Testis (tissue), 3 donors: ENCODE results near the gene ZPBP2. TPM values are rescaled to one million over a fixed set of nuclear protein-coding genes. Genes with fewer than 3 reads are reported as not detected.
A peak's percentile ranks its signal among the peaks of the same experiment; 100 is the strongest.

ENCODE experiments used
- DNase-seq: peaks from one replicate; pipeline ENCODE4 v3.0.0-alpha.2; 2019
- H3K27ac ChIP-seq, 2 donors: fragments of 200-600 bp; sonication (generic); one replicate each; pipeline ENCODE4 v1.5.1; 2019
- H3K27me3 ChIP-seq: fragments of 200-600 bp; sonication (generic); one replicate; pipeline ENCODE4 v1.5.1; 2019
- H3K36me3 ChIP-seq: fragments of 200-600 bp; sonication (generic); one replicate; pipeline ENCODE4 v1.5.1; 2017; ENCODE audit warnings: low read depth; ENCODE audit errors: missing control alignments
- H3K4me1 ChIP-seq: fragments of 200-600 bp; sonication (generic); one replicate; pipeline ENCODE4 v1.5.1; 2019
- H3K4me3 ChIP-seq, 2 donors: fragments of 200-600 bp; sonication (generic); one replicate each; pipeline ENCODE4 v1.5.1; 2017 to 2019
- H3K9me3 ChIP-seq: fragments of 200-600 bp; sonication (generic); one replicate; pipeline ENCODE4 v1.5.1; 2017
- POLR2A ChIP-seq: fragments of 450-650 bp; IDR thresholded peaks from one replicate; pipeline ENCODE4 v1.6.1; 2017; ENCODE audit warnings: antibody characterized with exemption, mild to moderate bottlenecking, moderate library complexity
- WGBS, 2 donors: methylation state at CpG; one replicate each; pipeline ENCODE4 v1.1.5; 2018; 5-methylcytosine and 5-hydroxymethylcytosine counted together
- intact Hi-C: fragments of 100-400 bp; cut with DNase I; formaldehyde crosslinking; loops from one replicate; pipeline ENCODE4 v1.15.1; 2023; ENCODE audit warnings: low total_unique reads
- polyA plus RNA-seq: library from polyadenylated mRNA; stranded (reverse); fragments of 350-450 nt; fragmentation: Illumina TruSeq; extraction: RNeasy Lipid Tissue Mini Kit (QIAGEN cat#74804); gene quantifications from one replicate; pipeline ENCODE4 v1.2.3, GENCODE V29; 2014; ENCODE audit warnings: low read depth, low replicate concordance; ENCODE audit not compliant: insufficient read depth
- total RNA-seq, 2 donors: library from RNA; depleted of rRNA; stranded (reverse); fragments of >200 nt; gene quantifications; one replicate each; pipeline ENCODE4 v1.2.3, GENCODE V29; 2016
- TF ChIP-seq, protein P1 (sequence below), 3 experiments: fragments of 450-650 bp in 2 of 3; fragments of 200-600 bp in 1 of 3; sonication (generic) in 1 of 3; IDR thresholded peaks; one replicate each; pipeline ENCODE4 v1.5.1; 2016 to 2019; ENCODE audit warnings: antibody characterized with exemption in 3 of 3, mild to moderate bottlenecking in 2 of 3, moderate library complexity in 1 of 3

The ZPBP2 gene
- total and polyA plus RNA-seq, 3 donors from 2014 or later, result 45.1 to 224 (median 63.1) TPM

DNA sequence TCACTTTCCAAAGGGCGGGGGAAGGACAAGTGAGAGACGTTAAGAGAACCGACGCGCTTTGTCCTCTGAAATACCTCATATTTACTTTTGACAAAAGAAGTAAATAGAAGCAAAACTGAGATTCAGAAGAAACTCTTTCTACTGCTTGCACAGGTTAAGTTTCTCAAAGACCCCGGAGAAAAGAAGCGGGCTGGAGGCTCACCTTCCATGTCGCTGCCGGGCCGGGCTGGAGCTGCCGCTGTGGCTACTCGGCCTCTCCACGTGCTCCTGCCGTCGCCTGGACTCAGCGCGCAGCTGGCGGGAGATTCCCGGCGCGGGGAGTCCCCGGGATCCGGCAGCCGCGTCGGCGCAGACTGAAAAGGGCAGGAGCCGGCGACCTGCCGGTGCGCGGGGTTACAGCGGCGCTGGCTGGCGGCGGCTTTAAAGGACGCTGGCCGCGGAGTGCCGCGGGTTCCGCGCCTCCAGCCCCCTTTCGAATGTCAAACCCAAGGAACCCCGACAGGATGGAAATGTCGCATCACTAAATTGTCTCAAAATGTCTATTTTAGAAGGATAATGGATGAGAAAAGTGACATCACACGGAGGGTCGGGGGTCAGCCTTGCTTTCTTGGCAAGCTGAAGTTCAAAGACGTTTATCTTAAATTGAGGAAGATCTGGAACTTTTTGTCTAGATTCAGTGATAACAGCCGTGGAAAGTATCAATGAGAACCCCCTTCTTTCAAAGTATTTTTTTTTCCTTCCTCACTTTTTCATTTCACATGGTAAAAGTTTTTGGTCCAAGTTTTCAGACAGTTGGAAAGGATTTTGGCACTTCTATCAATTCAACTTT is 3.9 kb upstream of the ZPBP2 start, which contains the start of gene IKZF3:
IKZF3 (minus strand) TSS at position 395 of the 829 bp plus-strand sequence; CDS start at position 209, 186 bp downstream.
- Histone ChIP-seq H3K9me3 (no peaks in the 10 kb centered on the region), H3K4me3 (peak within 1 kb of the TSS; percentile 6 to 64), H3K4me1 (peaks cover 13% of the 10 kb centered on the region), H3K27me3 (peaks cover 3% of the 10 kb centered on the region), H3K27ac (no peak within 1 kb of the TSS), H3K36me3 (no peaks in the 10 kb centered on the region)
- no peak for TF ChIP-seq POLR2A
- TF ChIP-seq, protein P1, sequence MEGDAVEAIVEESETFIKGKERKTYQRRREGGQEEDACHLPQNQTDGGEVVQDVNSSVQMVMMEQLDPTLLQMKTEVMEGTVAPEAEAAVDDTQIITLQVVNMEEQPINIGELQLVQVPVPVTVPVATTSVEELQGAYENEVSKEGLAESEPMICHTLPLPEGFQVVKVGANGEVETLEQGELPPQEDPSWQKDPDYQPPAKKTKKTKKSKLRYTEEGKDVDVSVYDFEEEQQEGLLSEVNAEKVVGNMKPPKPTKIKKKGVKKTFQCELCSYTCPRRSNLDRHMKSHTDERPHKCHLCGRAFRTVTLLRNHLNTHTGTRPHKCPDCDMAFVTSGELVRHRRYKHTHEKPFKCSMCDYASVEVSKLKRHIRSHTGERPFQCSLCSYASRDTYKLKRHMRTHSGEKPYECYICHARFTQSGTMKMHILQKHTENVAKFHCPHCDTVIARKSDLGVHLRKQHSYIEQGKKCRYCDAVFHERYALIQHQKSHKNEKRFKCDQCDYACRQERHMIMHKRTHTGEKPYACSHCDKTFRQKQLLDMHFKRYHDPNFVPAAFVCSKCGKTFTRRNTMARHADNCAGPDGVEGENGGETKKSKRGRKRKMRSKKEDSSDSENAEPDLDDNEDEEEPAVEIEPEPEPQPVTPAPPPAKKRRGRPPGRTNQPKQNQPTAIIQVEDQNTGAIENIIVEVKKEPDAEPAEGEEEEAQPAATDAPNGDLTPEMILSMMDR (IDR thresholded peaks at IDR 0.05), result no peak
- 4 to 5% methylated on average over 47 to 50 of the region's 50 CpGs for WGBS, 2 donors
- intact Hi-C loops, result no loop called here
- DNase-seq, result peak; percentile 64

GRCh38 chr17:39866013-39866730 is 1.8 kb upstream of the ZPBP2 start:
- no peak overlapping the region for H3K27ac ChIP-seq
- DNase-seq, result no peak
- 74 to 85% methylated on average over 8 of the region's 8 CpGs for WGBS, 2 donors
- no peaks in the 10 kb centered on the region for H3K9me3 ChIP-seq
- peaks cover 3% of the 10 kb centered on the region for H3K27me3 ChIP-seq
- intact Hi-C loops, result no loop called here
- H3K36me3 ChIP-seq, result no peaks in the 10 kb centered on the region
- H3K4me3 ChIP-seq, result no peak overlapping the region
- peaks cover 13% of the 10 kb centered on the region for H3K4me1 ChIP-seq
- TF ChIP-seq, protein P1 (IDR thresholded peaks at IDR 0.05), result no peak
- no peak for TF ChIP-seq POLR2A

- peak; percentile 22 for DNase-seq
Measured at GRCh38 chr17:39867084-39867879, 720 bp upstream of the ZPBP2 start.

GRCh38 chr17:39868554-39868942 is 546 bp downstream of the ZPBP2 start:
- H3K4me3 ChIP-seq, result peak overlapping the region; percentile 13 to 59
- no peaks in the 10 kb centered on the region for H3K36me3 ChIP-seq
- peak; percentile 26 for DNase-seq
- intact Hi-C loops, result no loop called here
- H3K27ac ChIP-seq, result peak overlapping the region; percentile 17 to 47
- peaks cover 3% of the 10 kb centered on the region for H3K27me3 ChIP-seq
- 31 to 38% methylated on average over 17 of the region's 17 CpGs for WGBS, 2 donors
- TF ChIP-seq POLR2A, result no peak
- TF ChIP-seq, protein P1 (IDR thresholded peaks at IDR 0.05), result no peak
- H3K4me1 ChIP-seq, result peaks cover 13% of the 10 kb centered on the region
- no peaks in the 10 kb centered on the region for H3K9me3 ChIP-seq

More at GRCh38 chr17:39867084-39867879, 720 bp upstream of the ZPBP2 start:
- Histone ChIP-seq H3K27ac (peak overlapping the region in 1 of 2 donors; percentile 50), H3K4me3 (peak overlapping the region; percentile 13 to 59), H3K27me3 (peaks cover 3% of the 10 kb centered on the region), H3K4me1 (peaks cover 13% of the 10 kb centered on the region), H3K36me3 (no peaks in the 10 kb centered on the region), H3K9me3 (no peaks in the 10 kb centered on the region)
- intact Hi-C loops, result no loop called here
- WGBS, 2 donors, result 54 to 57% methylated on average over 21 of the region's 21 CpGs
- no peak for TF ChIP-seq POLR2A
- TF ChIP-seq, protein P1 (IDR thresholded peaks at IDR 0.05), result no peak
